Ramos (cell line): ENCODE results near the gene ROCK2.
"Not testable (repeated sequence)": the region's sequence is repeated elsewhere in the genome, so short reads cannot be mapped to it uniquely, and the experiment has no call there.

Experiments
- in situ Hi-C: fragments of 300-500 bp; cut with MboI; formaldehyde crosslinking; loops from one replicate; pipeline ENCODE4 v1.14.3; 2022; ENCODE audit warnings: low sequenced_read_pairs; ENCODE audit not compliant: unreplicated experiment

The ROCK2 gene

DNA sequence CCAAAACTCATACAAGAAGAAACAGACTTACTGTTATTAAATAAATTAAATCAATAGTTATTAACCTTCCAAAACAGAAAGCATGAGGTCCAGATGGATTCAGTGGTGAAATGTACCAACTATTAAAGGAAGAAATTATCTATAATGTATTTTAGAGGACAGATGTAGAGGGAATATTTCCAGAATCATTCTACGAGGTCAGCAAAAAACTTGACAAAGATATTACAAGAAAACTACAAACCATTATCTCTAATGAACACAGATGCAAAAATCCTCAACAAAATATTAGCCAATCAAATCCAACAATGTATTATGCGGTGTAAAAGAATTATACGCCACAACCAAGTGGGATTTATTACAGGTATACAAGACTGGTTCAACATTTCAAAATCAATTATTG, 63.7 kb downstream of the ROCK2 start:
- in situ Hi-C loops = no loop called here

DNA sequence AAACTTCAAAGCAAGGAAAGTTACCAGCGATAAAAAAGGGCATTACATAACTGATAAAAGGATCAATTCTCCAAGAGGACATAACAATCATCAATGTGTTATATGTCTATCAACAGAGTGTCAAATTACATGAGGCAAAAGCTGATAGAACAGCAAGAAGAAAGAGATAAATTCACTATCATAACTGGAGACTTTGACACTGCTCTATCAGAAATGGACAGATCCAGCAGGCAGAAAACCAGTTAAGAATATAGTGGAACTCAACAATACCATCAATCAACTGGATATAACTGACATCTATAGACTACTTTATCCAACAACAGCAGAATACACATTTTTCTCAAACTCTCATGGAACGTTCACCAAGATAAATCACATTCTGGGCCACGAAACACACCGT, 65.0 kb downstream of the ROCK2 start:
- in situ Hi-C loops = no loop called here

DNA sequence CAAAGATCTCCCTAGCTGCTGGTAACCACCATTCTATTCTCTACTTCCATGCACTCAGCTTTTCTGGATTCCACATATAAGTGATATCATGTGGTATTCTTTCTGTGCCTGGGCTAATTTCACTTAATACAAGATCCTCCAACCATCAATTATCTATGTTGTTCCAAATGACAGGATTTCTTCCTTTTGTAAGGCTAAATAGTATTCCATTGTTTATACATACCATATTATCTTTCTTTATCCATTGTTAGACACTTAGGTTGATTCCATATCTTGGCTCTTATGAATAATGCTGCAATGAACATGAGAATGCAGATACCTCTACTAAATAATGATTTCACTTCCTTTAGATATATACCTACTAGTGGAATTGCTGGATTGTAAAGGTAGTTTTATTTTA, 66.2 kb downstream of the ROCK2 start:
- in situ Hi-C loops = no loop called here

DNA sequence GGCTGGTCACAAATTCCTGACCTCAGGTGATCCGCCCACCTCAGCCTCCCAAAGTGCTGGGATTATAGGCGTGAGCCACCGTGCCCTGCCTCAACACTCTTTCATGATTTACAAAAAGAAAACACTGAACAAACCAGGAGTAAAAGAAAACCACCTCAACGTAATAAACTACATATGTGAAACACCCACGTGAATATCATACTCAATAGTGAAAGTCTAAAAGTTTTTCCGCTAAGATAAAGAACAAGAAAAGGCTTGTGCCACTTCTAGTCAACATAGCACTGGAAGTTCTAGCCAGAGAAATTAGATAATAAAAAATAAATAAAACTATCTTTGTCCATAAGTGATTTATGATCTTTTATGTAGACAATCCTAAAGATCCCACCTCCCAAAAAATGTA, 68.5 kb downstream of the ROCK2 start:
- in situ Hi-C loops = no loop called here

DNA sequence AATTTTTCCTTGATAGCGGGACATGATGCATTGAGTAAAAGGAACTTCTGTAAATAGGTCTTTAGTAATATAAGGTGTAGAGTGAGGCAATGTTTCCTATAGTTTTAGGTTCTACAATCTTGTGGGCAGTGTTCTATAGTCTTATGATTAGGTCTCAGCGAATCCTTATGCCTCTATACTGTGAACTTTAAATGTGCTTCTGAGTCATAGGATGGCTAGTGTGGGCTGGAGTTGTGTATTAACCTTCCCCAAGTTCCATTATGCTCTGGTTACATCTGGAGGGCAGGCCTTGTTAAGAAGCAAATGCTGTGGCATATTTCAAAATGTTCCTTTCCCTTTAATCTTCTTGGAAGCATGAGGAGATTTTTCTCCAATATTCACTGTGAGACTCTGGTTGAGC, 73.5 kb downstream of the ROCK2 start:
- in situ Hi-C loops = no loop called here

DNA sequence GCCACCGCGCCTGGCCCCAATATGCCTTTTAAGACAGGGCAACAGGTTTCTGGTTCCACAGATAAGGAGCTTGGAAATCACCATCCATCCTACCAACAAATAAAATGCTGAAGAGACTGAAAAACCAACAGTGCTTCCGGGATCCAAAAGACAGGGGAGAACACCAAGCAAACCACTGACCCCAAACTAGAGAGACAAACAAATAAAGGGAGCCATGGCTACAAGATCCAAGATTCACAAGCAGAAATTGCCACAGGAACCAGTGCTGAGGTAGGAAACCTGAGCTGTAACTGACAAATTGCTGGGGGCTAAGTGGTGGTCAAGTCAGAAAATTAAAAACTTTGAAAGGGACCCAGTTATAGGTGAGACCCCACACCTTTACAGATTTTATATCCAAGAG, 76.5 kb downstream of the ROCK2 start:
- in situ Hi-C loops = no loop called here

DNA sequence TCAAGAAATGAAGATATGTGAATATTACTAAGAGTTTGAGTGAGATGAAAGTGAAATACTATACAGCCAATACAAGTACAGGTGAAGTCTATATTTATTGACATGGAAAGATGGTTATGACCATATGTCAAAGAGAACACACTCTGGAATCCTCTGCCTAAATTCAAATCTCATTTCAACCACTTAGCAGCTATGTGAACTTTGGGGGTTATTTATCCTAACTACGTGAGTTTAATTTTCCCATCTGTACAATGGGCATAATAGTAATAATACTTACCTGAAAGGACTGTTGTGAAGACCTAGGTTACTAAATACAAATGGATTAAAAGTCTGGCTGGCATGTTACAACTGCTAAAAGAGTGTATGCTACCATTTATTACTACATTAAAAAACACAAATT, 79.6 kb downstream of the ROCK2 start:
- in situ Hi-C loops = no loop called here

DNA sequence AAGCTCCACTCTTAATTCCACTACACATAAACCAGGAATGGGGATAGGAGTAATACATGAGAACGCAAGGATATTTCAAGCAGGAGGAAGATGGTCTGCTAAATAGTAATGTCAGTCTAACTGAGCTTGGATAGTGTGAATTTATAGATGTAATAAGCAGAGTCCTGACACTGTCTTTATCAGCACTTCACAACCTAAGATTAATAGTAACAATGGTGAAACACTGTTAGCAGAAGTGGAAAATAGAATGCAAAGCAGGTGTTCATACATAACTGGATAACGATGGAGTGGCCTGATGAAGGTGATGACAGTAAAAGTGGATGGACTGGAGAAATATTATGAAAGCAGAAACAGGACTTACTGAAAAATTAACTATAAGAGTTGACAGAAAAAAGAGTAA, 80.4 kb downstream of the ROCK2 start:
- in situ Hi-C loops = no loop called here

DNA sequence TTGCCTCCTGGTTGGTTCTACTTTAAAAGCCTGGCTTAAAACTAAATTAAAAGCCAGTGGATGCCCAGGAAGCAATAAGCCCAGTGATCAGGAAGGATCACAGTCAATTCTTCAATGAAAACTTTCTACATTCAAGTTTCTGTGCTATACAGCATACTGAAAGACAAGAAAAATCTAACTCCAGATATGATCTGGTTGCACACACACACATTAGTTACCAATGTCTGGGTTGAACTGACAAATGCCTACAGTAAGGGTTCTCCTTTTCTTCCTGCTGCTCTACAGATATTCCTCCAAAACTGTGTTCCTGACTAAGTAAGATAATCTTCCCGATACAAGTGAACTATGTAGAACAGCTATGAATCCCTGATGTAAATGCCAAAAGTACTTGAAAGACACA, 81.3 kb downstream of the ROCK2 start:
- in situ Hi-C loops = no loop called here

DNA sequence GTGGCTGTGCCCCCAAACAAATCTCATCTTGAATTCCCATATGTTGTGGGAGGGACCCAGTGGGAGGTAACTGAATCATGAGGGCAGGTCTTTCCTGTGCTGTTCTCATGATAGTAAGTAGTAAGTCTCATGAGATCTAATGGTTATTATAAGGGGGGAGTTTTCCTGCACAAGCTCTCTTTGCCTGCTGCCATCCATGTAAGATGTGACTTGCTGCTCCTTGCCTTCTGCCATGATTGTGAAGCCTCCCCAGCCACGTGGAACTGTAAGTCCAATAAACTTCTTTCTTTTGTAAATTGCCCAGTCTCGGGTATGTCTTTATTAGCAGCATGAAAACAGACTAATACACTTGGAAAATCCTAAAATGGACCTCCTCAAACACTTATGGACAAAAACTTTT, 82.0 kb downstream of the ROCK2 start:
- in situ Hi-C loops = not testable (repeated sequence)

DNA sequence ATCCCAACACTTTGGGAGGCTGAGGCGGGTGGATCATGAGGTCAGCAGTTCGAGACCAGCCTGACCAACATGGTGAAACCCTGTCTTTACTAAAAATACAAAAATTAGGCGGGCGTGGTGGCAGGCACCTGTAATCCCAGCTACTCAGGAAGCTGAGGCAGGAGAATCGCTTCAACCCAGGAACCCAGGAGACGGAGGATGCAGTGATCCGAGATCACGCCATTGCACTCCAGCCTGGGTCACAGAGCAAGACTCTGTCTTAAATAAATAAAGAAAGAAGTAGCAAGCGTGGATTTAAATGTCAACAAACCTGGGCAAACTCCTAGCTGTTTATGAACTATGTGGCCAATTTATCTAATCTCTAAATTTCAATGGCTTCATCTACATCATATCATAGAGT, 82.9 kb downstream of the ROCK2 start:
- in situ Hi-C loops = not testable (repeated sequence)

DNA sequence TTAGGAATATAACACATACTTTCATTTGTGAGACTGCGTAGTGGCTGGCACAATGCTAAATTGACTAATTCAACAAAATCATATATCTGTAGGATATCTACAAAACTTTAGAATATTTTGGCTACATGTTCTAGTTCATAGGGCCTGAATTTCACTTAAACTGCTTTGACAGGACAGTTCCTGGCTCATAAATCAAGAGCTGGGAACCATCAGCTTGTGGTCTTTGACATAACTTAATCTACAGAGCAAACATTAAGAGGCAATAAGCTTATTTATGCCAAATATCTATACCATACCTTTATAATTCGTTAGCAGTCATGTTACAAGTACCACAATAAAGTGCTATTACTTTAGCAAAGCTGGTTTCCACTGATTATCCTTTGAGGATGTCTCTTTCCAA, 83.5 kb downstream of the ROCK2 start:
- in situ Hi-C loops = no loop called here

DNA sequence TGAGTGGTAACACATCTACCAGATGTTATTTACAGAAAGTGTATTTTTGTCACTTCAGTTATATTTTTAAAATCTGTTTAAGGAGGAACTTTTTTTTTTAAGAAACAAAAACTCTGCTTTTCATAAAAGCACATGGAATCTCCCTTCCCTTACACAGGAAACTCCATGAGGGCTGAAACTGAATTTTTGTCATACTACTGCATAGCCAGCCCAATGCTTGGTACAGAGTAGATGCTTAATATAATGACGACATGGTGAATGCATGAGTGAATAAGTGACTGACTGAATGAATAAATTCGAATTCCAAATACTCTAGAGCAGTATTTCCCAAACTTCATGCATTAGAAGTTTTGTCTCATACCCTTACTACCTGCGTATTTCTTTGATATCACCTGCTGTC, 86.5 kb downstream of the ROCK2 start:
- in situ Hi-C loops = no loop called here

DNA sequence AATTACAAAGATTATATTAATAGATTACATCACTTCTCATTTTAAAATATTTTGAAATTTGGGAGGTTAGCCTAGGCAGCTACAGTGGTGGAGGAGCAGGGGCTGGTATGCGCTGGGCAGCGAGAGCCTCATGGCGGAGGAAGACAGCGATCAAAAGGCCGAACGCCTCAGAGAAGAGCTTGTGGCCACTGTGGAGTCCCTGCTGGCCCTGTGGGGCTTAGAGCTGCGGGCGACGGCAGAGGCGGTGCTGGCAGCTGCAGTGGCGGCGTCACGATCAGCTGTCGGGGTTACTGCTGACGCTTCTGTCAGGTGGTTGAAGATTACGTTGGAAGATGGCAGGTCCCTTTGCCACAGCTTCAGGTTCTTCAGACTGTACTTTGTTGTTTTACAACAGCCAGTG, 87.4 kb downstream of the ROCK2 start:
- in situ Hi-C loops = no loop called here

DNA sequence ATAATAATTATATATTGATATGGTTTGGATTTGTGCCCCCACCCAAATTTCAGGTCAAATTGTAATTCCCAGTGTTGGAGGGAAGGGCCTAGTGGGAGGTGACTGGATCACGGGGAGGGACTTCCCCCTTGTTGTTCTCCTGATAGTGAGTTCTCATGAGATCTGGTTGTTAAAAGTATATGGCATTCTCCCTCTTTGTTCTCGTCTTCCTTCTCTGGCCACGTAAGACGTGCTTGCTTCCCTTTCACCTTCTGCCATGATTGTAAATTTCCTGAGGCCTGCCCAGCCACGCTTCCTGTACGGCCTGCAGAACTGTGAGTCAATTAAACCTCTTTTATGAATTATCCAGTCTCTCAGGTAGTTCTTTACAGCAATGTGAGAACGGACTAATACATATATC, 88.3 kb downstream of the ROCK2 start:
- in situ Hi-C loops = no loop called here

DNA sequence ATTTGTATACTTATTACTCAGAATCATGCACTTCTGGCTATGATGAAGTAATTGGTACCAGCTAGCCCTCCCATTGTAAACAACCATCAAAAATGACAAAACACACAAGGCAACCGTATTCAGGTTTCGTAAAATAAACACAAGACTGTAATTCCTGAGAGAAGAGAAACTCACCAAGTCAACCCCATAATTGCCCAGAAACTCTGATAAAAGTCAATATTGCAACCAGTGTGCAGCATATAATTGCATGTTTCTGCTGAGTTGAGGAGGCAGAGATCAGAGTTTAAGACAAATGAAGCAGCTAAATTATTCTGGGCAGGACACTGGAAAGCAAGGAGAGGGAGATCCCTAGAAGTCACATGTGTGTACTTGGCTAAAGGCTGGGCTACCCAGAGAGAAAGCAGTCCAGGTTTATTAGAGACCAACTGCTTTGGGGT, 90.3 kb downstream of the ROCK2 start:
- in situ Hi-C loops = no loop called here

DNA sequence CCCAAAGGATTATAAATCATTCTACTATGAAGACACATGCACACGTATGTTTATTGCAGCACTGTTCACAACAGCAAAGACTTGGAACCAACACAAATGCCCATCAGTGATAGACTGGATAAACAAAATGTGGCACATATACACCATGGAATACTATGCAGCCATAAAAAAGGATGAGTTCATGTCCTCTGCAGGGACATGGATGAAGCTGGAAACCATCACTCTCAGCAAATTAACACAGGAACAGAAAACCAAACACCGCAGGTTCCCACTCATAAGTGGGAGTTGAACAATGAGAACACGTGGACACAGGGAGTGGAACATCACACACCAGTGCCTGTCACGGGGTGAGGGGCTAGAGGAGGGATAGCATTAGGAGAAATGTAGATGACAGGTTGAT, 92.0 kb downstream of the ROCK2 start:
- in situ Hi-C loops = not testable (repeated sequence)

DNA sequence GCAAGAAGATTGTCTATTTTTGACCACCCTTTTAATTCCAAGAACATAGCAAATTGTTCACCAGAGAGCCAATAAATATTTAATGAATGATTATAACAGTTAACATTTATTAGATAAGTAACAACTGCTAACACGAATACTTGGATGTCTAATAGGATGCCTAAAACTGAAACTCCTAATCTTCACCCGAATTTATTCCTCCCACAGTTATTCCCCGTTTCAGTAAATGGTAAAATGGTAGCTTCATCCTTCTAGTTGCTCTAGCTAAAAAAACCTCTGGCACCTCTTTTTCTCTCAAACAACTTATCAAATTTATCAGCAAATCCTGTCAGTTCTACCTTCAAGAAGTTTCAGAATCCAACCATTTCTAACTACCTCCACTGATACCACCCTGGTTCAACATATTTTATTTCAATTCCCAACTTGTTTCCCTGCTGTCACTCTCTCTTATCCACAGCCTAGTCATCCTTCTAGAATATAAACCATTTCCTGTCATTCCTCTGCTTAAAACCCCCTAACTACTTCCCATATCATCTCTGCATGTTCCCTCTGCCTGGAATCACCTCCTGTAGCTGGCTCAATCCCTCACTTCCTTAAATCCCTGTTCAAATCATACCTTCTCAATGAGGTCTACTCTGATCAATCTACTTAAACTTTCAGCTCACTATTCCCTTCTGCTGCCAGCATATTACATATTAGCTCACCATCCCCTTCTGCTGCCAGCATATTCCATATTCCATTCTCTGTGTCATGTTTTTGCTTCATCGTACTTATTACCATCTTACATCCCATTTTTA, 93.8 kb downstream of the ROCK2 start:
- in situ Hi-C loops = no loop called here

DNA sequence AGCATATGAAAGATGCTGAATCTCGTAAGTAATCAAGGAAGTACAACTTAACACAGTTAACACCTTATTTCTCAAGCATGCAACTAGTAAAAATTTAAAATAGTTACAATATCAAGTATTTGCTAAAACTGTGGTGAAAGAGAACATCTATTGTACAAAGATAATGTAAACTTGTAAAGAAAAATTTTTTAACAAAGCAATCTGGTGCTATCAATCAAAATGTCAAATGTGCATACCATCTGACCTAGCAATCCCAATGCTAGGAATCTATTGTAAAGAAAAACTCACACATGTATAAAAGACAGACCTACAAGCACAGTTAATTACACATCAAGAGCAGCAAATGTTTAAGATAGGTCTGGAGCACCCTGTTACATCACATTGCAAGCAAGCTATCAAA, 99.1 kb downstream of the ROCK2 start:
- in situ Hi-C loops = no loop called here

DNA sequence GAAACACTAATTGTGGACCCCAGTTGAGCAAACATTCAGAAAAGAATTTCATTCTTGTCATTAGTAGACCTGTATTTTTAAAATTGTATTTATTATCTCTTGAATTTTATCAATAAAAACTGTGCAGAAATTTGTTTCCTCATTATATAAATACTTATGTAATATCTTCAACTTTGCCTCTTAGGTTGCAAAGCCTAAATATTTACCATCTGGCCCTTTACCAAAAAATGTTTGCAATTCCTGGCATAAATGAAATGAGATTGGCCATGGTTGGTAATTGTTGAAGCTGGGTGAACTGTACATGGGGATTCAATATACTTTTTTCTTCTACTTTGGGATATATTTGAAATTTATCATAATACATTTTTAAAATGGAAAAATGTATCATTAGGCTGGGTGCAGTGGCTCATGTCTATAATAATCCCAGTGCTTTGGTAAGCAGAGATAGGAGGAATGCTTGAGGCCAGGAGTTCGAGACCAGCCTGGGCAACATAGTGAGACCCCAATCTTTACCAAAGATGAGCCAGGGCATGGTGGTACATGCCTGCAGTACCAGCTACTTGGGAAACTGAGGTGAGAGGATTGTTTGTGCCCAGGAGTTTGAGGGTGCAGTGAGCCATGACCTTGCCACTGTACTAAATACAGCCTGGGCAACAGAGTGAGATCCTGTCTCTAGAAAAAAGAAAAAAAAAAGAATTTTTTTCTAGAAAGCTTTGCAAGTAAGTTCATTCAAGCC, 100.2 kb downstream of the ROCK2 start:
- in situ Hi-C loops = no loop called here

DNA sequence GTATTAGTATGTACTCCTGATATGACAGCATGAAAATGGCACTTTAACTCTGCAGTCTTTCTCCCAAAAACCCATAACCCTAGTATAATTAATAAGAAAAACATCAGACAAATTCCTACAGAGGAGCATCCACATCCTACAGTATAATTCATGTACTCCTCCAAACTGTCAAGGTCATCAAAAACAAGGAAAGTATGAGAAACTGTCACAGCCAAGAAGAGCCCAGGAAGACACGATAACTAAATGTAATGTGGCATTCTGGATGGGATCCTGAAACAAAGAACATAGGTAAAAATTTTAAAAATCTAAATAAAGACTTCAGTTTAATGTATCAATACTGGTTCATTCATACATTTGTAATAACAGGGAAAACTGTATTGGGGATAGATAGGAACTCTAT, 100.9 kb downstream of the ROCK2 start:
- in situ Hi-C loops = no loop called here
